GM04503 (cell line): ENCODE measurements around the gene KIFC3.
"Not testable (repeated sequence)": the region's sequence is repeated elsewhere in the genome, so short reads cannot be mapped to it uniquely, and the experiment has no call there.

Source experiments
- DNase-seq: peaks from one replicate; pipeline ENCODE4 v3.0.0-alpha.2; 2012; ENCODE audit warnings: low read depth

The KIFC3 gene

DNA sequence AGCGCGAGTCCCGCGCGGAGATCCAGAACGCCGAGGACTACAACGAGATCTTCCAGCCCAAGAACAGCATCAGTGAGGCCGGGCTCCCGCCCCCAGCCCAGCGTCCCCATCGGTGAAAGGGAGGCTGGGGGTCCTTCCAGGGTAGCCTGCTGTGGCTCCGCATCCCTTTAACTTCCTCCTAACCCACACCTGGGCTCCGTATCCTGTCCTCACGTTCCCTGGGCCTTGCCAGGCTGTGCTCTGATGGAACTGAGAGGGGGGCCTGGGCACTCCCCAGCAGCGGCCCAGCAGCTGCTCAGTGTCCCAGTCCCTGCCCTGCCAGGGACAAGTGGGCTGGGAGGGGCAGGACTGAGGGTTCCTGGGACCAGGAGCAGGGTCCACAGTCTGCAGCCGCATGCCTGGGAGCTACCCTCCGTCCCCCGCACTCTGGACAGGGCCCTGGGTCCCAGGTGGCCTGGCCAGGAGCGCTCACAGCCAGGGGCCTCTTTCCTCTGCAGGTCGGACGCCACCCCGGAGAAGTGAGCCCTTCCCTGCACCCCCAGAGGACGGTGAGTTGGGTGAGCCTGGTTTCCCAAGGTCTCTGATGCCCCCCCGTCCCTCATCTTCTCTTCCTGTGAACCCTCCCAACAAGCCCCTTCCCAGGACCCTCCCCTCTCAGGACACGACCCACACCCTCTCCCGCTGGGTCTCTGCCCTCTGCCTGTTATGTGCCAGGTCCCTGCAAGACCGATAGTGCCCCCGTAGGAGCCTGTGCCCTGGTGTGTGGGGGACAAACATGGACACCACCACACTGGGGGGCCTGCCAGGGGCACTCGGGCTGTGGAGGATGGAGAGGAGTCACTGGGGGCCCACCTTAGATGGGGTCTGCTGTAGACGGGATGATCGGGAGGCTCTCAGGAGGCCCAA, 48.6 kb downstream of the KIFC3 start:
- DNase-seq, result no peak

DNA sequence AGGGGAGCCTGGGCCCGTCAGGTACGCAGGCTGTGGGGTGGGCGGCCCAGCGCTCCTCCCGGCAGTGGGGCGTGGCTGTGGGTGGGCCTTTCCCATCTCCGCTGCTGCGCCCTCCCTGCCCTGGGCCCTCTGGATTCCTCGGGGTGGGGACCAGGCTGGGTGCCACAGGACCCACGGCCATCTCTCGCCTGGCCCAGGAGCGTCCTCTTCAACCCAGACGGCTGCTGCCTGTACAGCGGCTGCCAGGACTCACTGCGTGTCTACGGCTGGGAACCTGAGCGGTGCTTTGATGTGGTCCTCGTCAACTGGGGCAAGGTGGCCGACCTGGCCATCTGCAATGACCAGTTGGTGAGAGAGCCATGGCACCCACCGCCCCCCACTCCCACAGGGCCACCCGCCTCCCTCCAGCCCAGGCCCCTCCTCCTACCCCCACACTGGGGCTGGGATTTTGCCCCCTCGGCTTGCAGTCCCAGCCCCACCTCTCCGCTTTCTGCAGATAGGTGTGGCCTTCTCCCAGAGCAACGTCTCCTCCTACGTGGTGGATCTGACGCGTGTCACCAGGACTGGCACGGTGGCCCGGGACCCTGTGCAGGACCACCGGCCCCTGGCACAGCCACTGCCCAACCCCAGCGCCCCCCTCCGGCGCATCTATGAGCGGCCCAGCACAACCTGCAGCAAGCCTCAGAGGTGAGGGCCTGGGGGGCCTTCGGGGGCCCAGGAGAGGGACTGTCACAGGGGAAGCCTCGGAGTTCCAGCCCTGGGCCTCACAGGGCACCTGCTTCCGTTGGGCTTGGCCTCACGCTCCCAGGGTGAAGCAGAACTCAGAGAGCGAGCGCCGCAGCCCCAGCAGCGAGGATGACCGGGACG, 49.5 kb downstream of the KIFC3 start:
- DNase-seq, result no peak

DNA sequence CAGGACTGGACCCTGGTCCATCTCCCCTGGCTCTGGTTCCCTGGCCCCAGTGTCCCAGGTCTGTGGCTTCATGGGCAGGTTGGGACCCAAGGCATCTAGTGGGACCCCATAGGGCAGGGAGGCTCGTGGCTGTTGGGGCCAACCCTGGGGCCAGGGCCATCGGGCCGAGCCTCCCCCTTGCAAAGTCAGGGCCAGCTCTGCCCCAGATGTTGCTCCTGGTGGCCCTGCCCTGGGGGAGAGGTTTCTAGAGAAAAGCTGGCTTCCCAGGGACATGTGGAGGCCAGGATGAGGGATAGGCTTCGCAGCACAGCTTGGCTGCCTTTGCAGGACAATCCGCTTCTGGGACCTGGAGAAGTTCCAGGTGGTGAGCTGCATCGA, 50.1 kb downstream of the KIFC3 start:
- DNase-seq, result no peak

DNA sequence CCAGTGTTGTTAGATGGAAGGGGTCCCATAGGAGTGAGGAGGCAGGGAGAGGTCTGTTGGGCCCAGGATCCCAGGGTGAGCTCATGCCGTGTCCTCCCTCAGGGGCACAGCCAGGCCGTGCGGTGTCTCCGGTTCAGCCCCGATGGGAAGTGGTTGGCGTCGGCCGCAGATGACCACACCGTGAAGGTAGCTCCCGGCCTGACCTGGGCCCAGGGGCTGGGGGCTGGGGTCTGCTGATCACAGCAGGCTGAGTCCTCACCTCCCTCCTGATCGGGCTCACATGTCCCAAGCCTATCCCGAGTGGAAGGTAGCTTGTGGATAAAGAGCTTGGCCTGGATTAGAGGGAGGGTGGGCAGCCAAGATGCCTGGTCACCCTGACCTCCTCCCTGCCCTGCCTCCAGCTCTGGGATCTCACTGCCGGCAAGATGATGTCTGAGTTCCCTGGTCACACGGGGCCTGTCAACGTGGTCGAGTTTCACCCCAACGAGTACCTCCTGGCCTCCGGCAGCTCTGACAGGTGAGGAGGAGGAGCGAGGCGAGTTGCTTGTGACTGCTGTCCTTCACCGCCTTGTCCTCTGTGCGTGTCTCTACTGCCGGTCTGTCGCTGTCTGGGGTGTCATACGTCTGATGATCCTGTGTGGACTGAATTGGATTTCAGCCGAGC, 50.6 kb downstream of the KIFC3 start:
- no peak for DNase-seq

DNA sequence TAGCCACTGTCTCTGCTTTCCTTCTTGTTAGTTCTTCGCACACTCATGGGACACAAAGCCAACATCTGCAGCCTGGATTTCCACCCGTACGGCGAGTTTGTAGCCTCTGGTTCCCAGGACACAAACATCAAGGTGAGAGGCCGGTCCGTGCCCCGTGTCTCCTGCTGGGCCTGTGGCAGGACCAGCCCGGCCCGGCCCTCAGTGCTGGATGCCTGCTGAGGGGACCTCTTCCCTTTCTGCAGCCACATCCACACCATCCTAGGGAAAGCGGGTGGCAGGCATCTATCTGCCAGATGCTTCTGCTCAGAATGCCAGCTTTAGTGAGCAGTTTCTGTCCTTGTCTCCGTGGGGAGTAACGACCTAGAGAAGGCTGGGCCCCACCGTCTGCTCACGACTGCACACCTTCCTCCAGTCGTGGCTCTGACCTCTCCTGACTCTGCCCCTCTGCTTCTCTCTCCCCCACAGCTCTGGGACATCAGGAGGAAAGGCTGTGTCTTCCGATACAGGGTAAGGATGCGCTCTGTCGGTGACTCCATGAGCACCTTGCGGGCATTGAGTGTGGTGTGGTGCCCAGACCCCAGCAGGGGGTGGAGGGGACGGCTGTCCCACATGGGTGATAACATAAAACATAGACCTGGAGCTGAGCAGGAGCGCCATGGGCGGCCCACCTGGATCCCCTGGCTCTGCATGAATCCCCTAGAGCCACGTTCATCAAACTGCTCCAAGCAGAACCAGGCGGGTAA, 51.3 kb downstream of the KIFC3 start:
- DNase-seq, result no peak

DNA sequence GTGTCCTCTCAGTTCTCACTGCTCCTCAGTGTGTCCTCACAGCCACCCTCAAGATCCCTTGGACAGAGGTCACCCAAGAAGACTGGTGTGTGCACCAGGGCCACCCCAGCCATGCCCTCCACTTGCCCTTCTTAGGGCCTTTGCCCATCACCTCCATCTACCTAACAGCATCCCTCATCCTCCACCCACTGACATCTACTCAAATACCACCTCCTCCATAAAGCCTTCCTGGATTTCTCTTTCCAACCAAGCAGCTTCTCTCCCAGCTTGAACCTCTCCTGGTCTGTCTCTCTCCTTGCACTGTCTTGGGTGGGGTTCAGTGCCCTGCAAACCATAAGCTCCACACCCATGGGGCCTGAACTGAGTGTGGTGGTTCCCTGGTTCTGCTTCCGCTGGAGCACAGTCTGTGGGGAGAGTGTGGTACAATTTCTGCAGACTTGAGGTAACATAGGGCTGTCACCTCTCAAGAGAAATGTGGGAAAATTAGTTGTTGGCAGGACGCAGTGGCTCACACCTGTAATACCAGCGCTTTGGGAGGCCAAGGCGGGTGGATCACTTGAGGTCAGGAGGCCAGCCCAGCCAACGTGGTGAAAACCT, 52.3 kb downstream of the KIFC3 start:
- no peak for DNase-seq

DNA sequence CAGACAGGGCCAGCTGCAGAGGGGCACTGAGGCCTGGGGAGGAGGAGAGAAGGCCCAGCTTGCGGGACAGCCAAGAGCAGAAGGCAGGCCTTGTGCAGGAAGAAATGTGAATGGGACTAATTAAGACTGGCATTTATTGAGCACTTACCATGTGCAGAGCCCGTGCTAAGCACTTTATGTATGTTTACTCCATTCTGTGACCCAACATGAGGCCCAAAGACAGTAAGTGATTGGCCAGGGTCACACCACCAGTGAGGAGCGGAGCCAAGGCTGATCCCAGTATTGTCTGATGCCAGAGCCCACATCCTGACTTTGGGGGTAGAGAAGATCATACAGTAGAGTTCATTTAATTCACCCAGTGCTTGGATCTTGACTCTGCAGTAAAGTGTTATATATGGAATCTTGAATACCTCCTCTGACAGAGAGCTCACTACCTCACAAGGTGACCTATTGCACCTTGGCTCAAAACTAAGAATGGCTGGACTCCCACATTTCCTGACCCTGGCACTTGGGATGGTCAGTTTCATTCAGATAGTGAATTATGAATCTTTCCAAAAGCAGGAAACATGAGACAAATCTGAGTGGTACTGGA, 53.1 kb downstream of the KIFC3 start:
- no peak for DNase-seq

DNA sequence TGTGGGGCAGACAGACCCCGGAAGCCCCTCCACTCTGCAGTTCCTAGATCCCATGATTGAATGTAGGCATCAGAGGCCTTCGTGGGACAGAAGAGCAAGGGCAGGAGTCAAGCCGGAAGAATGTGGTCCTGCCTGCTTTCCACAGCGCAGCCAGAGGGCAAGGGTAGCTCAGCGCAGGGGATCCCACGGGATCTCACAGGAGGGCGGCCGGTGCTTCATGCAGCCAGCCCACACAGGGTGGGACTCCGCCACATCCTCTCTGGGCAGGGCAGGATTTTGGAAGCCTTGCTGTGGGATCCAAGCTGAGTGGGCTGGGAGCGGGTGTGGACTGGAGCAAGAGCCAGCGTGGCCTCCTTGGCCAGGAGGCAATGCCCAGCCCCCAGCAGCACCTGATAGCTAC, 53.7 kb downstream of the KIFC3 start:
- no peak for DNase-seq

DNA sequence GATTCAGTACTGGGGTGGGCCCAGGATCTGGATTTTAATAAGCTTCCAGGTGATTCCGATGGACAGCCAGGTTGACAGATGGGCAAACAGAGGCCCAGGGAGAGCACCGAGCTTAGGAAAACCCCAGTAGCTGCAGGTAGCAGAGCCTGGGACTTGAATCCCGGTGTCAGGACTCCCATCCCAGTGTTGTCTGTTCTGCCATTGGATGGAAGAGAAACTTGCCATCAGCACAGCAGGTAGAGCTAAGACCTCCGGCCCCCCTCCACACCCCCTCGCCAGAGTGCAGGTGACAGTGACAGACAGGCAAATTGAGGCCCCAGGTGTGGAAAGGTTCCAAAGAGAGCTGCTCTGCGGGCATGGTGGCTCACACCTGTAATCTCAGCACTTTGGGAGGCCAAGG, 54.3 kb downstream of the KIFC3 start:
- no peak for DNase-seq

DNA sequence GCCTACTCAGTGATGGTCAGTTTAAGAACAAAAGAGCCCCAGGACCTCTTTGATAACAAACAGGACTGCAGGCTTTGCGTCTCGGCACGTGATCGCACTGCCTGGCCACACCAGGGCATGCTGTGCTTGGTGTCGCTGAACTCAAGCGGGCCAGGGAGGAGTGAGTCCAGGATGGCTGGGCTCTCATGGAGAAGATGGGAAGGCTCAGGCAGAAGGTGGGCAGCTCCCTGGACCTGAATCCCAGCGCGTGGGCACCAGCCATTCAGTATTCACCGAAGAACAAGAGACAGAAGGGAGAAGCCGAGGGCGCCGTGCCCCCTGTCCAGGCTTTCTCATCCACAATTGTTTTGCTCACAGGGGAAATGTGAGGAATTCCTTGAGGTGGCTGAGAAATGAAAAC, 54.8 kb downstream of the KIFC3 start:
- DNase-seq, result no peak

DNA sequence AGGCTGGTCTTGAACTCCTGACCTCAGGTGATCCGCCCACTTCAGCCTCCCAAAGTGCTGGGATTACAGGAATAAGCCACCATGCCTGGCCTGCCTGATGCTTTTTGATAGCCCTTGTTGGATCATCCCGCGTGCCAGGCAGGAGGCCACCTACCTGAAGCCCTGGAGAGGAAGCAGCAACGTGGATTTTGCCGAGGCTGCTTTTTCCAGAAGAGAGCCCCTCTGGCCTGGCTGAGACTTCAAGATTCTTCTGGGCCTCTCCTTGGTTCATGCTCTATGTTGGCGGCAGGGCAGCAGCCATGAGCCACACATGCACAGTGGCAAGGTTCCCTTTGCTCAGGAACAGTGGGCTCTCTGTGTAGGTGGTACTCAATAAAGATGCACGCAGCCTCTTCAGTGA, 55.2 kb downstream of the KIFC3 start:
- no peak for DNase-seq

DNA sequence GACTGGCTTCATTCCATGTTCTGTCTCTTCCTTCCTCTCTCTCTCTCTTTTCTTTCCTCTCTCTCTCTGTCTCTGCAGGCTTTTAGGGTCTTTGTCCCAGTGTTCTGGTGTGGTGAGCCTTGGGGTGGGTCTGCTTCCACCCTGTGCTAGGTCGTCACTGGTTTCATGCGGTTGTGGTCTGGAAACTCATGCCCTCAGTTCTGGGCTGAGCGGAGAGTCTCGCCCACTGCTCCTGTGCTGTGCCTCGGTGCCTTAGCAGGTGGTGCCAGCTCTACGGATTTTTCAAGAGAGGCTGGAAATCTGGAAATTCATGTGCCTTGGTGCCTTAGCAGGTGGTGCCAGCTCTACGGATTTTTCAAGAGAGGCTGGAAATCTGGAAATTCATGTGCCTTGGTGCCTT, 56.0 kb downstream of the KIFC3 start:
- not testable (repeated sequence) for DNase-seq

DNA sequence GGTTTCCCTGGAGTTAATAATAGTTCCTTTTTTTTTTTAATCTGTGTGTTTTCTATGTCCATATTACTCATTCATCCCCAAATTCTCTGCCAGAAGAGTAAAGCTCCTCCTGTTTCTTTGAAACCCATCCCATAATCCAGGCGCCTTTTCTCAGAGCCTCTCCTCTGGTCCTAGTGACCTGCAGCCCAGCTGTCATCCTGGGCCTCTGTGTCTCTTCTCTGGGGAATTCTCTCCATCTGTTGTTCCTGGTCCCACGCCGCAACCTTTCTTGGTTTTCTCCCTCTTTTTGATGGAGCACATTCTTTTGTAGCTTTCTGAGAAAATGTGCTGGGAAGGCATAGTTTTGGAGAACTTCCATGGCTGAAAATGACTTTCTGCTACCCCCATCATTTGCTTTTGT, 56.5 kb downstream of the KIFC3 start:
- no peak for DNase-seq

DNA sequence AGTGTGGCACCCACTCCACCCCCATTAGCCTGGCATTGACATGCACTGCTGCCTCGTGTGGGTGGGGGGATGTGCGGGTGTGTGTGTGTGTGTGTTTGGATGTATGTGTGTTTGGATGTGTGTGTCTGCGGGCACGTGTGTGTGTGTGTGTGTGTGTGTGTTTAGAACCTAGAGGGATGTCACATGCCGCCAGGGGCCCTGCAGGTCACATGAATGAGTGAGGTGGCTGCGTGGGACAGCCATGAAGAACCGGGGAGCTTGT, 57.7 kb downstream of the KIFC3 start:
- DNase-seq, result no peak

DNA sequence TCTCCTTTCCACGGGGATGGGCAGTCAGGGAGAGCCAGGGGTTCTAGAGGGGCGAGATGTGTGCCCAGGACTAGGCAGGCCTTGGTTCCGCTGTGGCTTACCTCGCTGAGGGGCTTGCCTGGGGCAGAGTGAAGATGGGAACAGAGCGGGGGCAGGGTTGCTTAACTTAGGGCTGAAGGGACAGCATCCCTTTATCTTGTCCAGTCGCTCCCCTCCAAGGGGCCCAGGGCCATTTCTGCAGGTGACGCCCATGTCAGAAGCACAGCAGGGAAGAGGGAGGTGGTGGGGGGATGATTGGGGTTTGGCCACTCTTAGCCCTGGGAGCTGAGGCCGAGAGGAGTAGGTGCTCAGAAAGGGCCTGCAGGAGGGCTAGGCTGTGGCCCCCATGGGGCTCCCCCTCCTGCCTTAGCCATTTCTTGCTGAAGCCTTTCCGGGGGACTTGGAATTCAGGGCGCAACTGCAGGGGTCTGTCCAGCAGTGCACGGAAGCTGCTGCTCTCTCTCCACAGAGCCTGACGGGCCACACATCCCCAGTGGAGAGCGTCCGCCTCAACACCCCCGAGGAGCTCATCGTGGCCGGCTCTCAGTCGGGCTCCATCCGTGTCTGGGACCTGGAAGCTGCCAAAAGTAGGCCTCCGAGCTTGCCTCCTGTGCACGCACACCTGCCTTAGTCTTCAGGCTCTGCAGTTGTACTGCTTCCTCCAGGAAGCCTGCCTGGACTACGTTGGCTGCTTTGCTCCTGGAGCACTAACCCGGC, 58.2 kb downstream of the KIFC3 start:
- no peak for DNase-seq

DNA sequence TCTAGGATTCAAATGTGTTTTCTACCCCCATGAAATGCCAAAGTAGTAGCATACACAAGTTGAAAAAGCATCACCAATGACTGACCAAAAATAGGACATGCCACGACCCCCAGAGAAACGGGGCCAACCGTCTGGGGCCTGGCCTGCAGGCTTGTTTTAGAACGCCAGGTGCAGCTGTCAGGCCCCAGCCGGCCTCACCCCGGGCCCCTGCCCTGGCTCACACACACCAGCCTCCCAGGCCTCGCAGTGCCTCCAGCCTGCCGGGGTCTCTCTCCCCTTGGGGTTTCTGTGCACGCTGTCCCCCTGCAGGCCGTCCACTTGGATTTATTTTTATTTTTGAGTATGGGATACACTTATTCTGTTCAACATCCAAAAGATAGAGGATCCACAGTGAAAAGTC, 58.8 kb downstream of the KIFC3 start:
- DNase-seq, result no peak

DNA sequence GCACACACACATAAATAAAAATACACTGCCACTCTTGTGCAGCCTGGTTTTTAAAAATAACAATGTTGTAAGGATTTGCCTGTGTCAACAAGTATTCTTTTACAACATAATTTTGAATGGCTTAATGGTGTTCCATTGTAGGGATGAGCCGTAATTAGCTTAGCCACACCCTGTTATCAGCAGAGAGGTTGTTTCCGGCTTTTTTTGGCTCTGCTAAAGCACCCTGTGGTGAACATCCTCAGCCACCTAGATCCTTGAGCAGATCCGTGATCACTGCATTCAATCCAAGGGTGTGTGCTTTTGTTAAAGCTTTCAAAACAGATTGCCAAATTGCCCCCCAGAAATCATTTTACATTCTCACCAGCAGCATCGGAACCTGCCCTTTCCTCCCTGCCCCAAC, 59.7 kb downstream of the KIFC3 start:
- DNase-seq, result no peak

DNA sequence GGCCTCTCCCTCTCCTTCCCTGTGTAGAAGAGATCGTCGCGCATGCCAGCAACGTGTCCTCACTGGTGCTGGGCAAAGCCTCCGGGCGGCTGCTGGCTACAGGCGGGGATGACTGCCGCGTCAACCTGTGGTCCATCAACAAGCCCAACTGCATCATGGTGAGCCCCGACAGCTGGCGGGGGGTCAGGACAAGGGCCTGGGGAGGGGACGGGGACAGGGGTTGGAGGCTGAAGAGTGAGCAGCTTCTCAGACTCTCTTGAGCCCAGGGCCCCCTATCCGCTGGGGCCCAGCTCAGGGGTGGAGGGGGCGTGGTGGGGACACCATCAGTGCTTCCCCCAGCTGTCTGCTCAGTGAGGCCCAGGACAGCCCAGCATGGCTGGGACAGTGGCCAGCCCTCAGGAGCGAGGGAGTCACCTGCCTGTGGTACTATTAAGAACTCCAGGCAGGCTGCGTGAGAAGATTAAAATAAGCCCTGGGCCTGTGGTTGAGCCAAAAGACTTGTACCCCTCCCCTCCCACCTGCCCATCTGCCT, 60.6 kb downstream of the KIFC3 start:
- no peak for DNase-seq

DNA sequence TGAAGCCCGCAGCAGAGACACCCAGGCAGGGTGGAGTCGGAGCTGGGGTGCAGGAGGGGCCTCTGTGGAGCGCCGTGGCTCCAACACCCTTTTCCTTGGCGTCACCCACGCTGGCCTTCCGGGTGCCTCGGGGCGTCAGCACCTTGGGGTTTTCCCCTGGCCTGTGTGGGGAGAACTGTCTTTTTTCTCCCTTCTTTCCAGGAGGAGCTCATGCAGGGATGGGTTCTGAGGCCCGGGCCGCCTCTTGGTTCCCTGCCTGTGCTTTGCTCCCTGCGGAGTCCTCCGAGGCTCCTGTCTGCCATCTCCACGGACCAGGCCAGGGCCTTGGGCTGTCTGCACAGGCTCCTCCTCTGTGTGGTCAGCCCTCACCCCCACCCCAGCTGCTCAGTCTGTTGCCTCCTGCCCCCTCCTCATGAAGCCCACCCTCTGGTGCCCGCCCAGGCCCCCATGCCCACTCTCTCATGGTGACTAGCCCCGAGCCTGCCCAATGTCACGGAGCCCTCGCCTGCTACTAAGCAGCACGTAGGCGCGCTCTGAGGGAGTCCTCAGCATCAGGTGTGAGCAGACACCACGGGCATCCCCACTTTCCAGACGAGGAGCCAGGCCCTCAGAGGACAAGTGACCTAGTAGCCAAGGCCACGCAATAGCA, 61.7 kb downstream of the KIFC3 start:
- no peak for DNase-seq
